HUES48 (cell line): ENCODE data around the gene SLCO2B1.

Experiments
- H3K27ac ChIP-seq: one replicate; pipeline ENCODE4 v1.7.0; 2013; ENCODE audit warnings: low read depth, low read length, inconsistent platforms
- H3K27me3 ChIP-seq: 2 replicates; pipeline ENCODE4 v1.6.1; 2013; ENCODE audit warnings: mild to moderate bottlenecking, low read length; ENCODE audit not compliant: control insufficient read depth, insufficient read depth
- H3K36me3 ChIP-seq: 2 replicates; pipeline ENCODE4 v1.6.1; 2013; ENCODE audit warnings: low read length; ENCODE audit not compliant: control insufficient read depth, insufficient read depth
- H3K4me1 ChIP-seq: 2 replicates; pipeline ENCODE4 v1.6.1; 2013; ENCODE audit warnings: mild to moderate bottlenecking, low read length; ENCODE audit not compliant: control insufficient read depth, insufficient read depth
- H3K4me3 ChIP-seq: 2 replicates; pipeline ENCODE4 v1.5.1; 2013; ENCODE audit warnings: mild to moderate bottlenecking, low read depth, low read length
- H3K9ac ChIP-seq: 2 replicates; pipeline ENCODE4 v1.6.1; 2013; ENCODE audit warnings: mild to moderate bottlenecking, low read depth, low read length, moderate library complexity
- H3K9me3 ChIP-seq: 2 replicates; pipeline ENCODE4 v1.6.1; 2013; ENCODE audit warnings: low read length; ENCODE audit not compliant: control insufficient read depth, insufficient read depth

The SLCO2B1 gene

GRCh38 chr11:75126564-75126963, 24.3 kb upstream of the SLCO2B1 start:
- 0 out of 2 replicates have a peak, but pooled peaks cover 4% of the 10 kb centered on the region for H3K9me3 ChIP-seq
- H3K27me3 ChIP-seq, result no peaks in the 10 kb centered on the region
- no peak overlapping the region for H3K4me3 ChIP-seq
- H3K9ac ChIP-seq, result no peak overlapping the region
- no peaks in the 10 kb centered on the region for H3K36me3 ChIP-seq
- H3K27ac ChIP-seq, result no peak overlapping the region
- no peaks in the 10 kb centered on the region for H3K4me1 ChIP-seq

- Histone ChIP-seq H3K27ac (no peak overlapping the region), H3K9ac (no peak overlapping the region), H3K27me3 (no peaks in the 10 kb centered on the region), H3K4me3 (no peak overlapping the region), H3K36me3 (no peaks in the 10 kb centered on the region), H3K9me3 (0 out of 2 replicates have a peak, but pooled peaks cover 4% of the 10 kb centered on the region), H3K4me1 (no peaks in the 10 kb centered on the region)
Measured at GRCh38 chr11:75132080-75132479, 18.8 kb upstream of the SLCO2B1 start.

DNA sequence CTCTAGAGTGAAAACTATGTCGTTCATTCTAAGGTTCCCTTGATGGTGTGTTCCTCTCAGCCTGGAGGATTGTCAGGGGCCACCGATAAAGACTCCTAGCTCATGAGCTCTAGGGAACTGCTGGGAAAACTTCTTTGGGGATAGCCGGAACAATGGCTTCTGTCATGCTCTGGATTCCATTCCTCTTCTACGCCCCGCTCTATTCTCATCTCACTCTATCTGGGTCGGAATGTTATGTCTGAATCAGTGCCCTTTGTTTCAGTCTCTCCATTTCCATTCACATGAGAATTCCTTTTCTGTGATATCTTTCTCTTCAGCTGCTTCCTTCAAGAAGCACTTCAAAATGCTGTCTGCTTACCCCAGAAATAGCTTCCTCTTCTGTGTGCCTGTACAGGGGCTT, 16.9 kb upstream of the SLCO2B1 start:
- H3K4me1 ChIP-seq, result no peaks in the 10 kb centered on the region
- H3K27ac ChIP-seq, result no peak overlapping the region
- H3K9ac ChIP-seq, result no peak overlapping the region
- no peaks in the 10 kb centered on the region for H3K36me3 ChIP-seq
- H3K9me3 ChIP-seq, result no peaks in the 10 kb centered on the region
- H3K27me3 ChIP-seq, result no peaks in the 10 kb centered on the region
- no peak overlapping the region for H3K4me3 ChIP-seq

DNA sequence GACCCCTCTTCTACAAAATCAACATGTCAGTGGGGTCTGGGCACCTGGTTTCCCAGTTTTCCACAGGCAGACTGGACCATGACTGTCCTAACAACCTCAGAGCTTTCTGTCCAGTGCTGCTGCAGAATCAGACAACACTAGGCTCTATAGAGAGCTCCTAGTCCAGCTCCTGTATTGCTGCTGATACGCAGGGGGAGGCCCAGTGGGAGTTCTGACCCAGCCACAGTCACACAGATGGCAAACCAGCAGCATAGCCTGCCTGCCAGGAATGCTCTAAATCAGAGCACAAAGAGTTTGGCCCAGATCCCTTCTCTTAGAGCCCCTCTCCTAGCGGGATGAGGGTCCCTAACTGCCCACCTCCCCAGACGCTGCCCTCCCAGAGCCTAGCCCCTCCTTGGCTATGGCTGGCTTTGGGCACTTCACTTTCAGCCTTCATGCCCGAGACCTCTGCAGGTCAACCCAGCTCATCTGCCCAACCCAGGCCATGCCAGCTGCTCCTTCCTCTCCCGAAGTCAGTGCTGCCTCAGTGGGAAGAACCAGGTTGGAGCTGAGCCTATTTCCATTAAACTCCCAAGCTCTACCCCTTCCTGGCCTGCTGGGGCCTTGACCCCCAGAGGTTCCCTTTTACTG, 15.8 kb upstream of the SLCO2B1 start:
- no peak overlapping the region for H3K4me3 ChIP-seq
- H3K4me1 ChIP-seq, result no peaks in the 10 kb centered on the region
- H3K27ac ChIP-seq, result no peak overlapping the region
- H3K9ac ChIP-seq, result no peak overlapping the region
- H3K36me3 ChIP-seq, result no peaks in the 10 kb centered on the region
- no peaks in the 10 kb centered on the region for H3K27me3 ChIP-seq
- no peaks in the 10 kb centered on the region for H3K9me3 ChIP-seq

GRCh38 chr11:75135651-75136050, 15.3 kb upstream of the SLCO2B1 start:
- H3K9ac ChIP-seq, result no peak overlapping the region
- no peak overlapping the region for H3K27ac ChIP-seq
- no peaks in the 10 kb centered on the region for H3K4me1 ChIP-seq
- H3K27me3 ChIP-seq, result no peaks in the 10 kb centered on the region
- H3K9me3 ChIP-seq, result no peaks in the 10 kb centered on the region
- no peaks in the 10 kb centered on the region for H3K36me3 ChIP-seq
- H3K4me3 ChIP-seq, result no peak overlapping the region

DNA sequence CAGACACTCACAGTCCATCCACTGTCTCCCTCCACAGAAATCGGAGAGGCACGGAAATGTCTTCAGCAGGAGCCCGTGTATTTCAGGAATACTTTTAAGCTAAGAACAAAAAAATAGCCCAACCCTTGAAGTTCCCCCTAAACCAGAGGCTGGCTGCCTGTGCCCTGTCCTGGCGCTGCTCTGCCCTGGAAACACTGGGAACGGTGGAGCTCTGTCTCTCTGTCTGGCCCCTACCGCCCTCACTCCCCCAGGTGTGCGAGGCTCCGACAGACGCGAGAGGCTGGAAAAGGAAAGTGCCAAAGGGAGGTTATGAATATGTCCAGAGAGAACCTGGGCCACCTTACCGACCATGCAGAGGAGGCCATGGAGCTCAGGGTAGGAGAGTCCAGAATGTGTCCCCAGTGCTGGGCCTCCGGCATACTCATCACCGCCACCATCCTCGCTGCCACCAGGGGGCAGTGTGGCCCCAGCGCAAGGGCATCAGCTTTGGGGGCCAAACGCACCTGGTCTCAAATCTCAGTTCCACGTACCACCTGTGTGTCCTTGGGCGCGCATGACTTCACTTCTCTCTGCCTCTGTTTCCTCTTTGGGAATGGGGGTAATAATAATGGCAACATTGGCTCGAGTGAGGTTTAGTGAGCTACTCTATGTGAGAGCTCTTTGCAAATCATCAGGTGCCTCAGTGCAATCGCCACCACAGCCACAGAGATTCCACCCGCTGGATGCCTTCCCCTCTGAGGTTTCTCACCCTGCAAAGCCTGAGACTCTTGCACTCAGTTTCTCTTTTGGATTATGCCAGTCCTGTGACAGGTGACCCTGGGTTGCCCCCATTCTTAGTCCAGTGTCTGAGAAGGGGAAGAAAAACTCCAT, 10.4 kb upstream of the SLCO2B1 start:
- H3K4me1 ChIP-seq, result peaks cover 7% of the 10 kb centered on the region; the same call in 1 of the 2 replicates
- no peaks in the 10 kb centered on the region for H3K9me3 ChIP-seq
- H3K27me3 ChIP-seq, result no peaks in the 10 kb centered on the region
- H3K36me3 ChIP-seq, result no peaks in the 10 kb centered on the region
- H3K9ac ChIP-seq, result no peak overlapping the region
- H3K4me3 ChIP-seq, result no peak overlapping the region
- no peak overlapping the region for H3K27ac ChIP-seq

- Histone ChIP-seq H3K27ac (no peak overlapping the region), H3K9me3 (no peaks in the 10 kb centered on the region), H3K4me3 (no peak overlapping the region), H3K9ac (no peak overlapping the region), H3K27me3 (no peaks in the 10 kb centered on the region), H3K36me3 (no peaks in the 10 kb centered on the region), H3K4me1 (peaks cover 7% of the 10 kb centered on the region; the same call in 1 of the 2 replicates)
Measured at GRCh38 chr11:75141166-75141565, 9.7 kb upstream of the SLCO2B1 start.

DNA sequence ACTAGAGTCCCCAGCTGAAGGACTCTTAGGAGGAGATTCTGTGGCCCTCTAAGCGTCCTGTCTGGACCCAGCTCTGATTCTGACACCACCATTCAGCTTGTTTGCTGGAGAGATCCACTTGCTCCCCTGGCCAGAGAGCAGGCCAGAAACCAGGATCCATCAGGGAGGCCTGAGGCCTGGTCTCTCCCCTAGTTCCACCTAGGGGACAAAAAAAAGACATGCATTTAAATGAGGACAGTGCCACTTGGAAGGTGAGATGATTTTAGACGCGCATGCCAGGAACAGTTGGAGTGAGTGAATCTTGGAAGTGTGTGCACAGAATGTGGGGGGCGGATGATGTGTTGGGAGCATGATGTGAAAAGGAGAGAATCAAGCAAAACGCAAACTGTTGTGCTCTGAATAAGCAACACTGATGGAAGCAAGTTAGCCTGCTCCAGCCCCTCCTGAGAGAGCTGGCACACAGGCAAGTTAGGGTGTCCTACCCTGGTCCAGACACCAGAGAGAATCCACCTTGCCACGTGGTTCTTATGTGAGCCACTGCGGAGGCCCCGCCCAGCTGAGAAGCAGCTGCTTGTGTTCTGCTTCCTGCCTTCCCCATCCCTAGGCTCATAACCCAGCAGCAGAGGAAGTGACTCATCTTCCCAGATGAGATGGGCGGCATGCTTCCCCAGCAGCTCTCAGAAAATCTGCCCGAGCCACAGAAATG, 8.0 kb upstream of the SLCO2B1 start:
- Histone ChIP-seq H3K27me3 (no peaks in the 10 kb centered on the region), H3K27ac (peak overlapping the region; percentile 26), H3K9me3 (no peaks in the 10 kb centered on the region), H3K9ac (no peak overlapping the region), H3K4me3 (no peak overlapping the region), H3K4me1 (peaks cover 7% of the 10 kb centered on the region; the same call in 1 of the 2 replicates), H3K36me3 (no peaks in the 10 kb centered on the region)

DNA sequence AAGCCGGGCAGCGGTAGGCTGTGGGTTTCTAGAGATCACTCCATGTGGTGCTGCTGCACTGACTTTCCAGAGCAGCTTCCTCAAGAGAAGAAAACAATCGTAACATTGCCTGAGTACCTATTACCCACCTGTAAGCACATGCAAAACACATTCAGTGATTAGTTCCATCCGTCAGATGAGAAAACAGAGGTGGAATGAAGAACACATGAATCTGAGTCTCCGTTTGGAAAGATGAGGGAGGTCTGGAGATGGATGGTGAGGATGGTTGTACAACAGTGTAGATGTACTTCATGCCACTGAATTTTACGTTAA, 7.5 kb upstream of the SLCO2B1 start:
- Histone ChIP-seq H3K27me3 (no peaks in the 10 kb centered on the region), H3K27ac (peak overlapping the region; percentile 26), H3K9ac (no peak overlapping the region), H3K36me3 (no peaks in the 10 kb centered on the region), H3K9me3 (no peaks in the 10 kb centered on the region), H3K4me3 (no peak overlapping the region), H3K4me1 (peaks cover 7% of the 10 kb centered on the region; the same call in 1 of the 2 replicates)

DNA sequence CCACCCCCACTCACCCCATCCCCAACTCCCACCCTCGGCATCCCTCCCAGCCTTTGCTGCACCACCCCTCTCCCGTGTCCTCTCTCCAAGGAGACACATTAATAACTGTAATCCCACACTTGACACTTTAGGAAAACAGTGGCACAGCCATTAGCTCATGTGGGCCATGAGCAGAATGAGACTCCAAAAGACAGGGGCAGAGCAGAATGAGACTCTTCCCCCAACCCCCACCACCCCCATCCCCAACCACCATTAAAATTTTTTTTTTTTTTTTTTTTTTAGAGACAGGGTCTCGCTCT, 6.2 kb upstream of the SLCO2B1 start:
- no peak overlapping the region for H3K4me3 ChIP-seq
- H3K27ac ChIP-seq, result no peak overlapping the region
- H3K9me3 ChIP-seq, result no peaks in the 10 kb centered on the region
- no peaks in the 10 kb centered on the region for H3K36me3 ChIP-seq
- H3K9ac ChIP-seq, result no peak overlapping the region
- H3K4me1 ChIP-seq, result peaks cover 7% of the 10 kb centered on the region; the same call in 1 of the 2 replicates
- H3K27me3 ChIP-seq, result no peaks in the 10 kb centered on the region
